AG20443 (cell line): ENCODE results near the gene ATF6.
"Not testable (repeated sequence)": the region's sequence is repeated elsewhere in the genome, so short reads cannot be mapped to it uniquely, and the experiment has no call there.

Experiments used
- DNase-seq: peaks from one replicate; pipeline ENCODE4 v3.0.0; 2012; ENCODE audit warnings: low spot score, mixed read lengths

The ATF6 gene

DNA sequence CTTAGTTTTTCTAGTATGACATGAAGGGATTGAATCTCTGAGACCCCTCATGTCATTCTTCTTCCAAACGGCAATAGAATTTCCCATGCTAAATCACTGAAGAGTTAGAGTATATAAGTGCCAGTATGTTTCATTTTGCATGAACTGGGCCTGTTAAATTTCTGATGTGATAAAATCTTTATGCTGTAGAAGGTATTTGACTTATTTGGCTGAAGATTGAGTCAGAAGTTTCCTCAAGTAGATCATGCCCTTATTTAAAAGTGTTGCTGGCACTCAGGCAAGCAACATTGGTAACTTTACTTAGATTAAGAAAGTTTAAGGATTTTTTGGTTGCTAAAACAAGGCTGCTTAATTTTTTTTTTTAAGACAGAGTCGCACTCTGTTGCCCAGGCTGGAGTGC, 13.3 kb downstream of the ATF6 start:
- no peak for DNase-seq

DNA sequence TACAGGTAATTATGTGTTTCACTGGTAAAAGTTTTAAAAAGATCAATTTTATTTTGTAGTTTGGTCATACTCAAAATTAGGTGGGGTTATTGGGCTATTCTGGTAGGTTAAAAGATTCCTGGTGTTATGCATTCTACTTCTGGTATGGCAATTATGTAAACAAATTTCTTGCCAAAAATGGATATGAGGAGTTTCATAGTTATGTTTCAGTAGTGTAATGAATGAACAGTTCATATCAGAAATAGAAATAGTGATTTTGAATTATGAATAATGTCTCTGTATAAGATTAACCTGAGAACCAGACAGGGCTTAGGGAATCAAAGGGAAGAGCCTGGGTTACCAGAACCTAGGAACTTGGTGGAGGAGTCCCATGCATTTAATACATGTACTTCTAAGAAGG, 15.9 kb downstream of the ATF6 start:
- peak; percentile 43 for DNase-seq

DNA sequence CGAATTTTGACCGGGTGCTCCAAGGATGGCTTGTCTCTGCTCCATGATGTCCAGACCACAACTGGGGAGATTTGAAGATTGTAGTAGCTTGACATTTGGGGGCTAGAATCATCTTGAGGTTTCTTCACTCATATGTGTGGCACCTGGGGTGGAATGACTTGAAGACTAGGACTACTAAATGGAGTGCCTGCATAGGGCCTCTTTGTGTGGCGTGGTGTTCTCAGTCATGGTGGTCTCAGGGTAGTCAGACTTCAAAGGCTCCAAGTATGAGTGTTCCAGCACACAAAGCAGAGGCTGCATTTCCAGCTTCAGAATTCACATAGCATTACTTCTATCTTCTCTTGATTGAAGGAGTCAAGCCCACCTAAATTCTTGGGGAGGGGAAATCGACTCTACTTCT, 16.8 kb downstream of the ATF6 start:
- DNase-seq, result no peak

DNA sequence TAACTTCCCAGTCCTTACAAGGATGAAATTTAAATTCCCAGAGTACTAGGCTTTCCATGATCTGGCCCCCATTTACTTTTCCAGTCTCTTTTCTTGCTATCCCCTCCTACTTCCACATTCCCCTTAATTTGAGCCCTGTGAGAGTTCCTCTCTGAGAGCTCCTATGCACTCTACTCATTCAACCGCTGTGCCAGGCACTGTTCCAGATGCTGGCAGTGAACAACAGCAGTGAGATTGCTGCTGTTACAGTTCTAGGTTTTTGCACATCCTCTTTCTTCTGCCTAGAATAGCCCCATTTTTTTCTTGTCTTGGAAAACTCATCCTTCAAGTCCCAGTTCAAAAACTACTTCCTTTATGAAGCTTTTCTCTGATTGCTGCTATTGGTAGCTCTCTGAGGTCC, 18.8 kb downstream of the ATF6 start:
- DNase-seq, result no peak

DNA sequence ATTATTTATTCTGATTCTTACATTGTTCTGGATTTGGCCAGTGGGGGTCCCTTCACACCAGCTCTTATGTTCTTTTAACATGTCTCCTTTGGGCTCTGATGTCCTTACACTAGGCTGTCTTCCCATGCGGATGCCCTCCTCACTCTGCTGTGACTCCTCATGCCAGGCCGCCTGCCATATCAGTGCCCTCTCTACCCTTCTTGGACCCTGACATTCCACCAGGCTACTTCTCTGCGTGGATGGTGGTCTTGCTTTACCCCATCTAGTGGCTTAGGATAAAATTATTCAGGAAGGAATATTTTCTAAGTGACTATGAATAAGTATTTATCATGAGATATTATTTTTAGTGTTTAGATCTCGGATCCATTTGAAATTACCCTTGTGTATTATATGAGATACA, 21.2 kb downstream of the ATF6 start:
- no peak for DNase-seq

DNA sequence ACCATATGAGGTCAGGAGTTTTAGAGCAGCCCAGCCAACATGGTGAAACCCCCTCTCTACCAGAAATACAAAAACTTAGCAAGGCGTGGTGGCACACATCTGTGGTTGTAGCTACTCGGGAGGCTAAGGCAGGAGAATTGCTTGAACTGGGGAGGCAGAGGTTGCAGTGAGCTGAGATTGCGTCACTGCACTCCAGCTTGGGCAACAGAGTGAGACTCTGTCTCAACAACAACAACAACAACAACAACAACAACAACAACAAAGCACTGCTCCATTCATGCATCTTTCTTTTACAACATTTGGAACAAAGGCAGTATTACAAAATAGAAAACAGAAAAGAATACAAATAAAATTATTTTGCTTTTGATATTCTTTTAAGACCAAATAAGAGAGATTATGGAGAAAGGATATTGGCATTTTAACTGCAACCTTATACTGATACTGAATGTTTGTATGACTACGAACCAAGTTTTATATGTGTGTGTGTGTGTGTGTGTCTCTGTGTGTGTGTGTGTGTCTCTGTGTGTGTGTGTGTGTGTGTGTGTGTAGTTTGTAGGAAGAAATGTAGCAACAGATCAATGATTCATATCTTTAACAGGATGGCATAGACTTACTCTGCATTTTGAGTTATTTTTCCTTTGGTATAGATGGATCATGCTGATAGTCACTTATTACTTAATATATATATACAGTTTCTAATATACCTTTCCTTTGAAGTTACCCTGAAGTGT, 24.6 kb downstream of the ATF6 start:
- no peak for DNase-seq

DNA sequence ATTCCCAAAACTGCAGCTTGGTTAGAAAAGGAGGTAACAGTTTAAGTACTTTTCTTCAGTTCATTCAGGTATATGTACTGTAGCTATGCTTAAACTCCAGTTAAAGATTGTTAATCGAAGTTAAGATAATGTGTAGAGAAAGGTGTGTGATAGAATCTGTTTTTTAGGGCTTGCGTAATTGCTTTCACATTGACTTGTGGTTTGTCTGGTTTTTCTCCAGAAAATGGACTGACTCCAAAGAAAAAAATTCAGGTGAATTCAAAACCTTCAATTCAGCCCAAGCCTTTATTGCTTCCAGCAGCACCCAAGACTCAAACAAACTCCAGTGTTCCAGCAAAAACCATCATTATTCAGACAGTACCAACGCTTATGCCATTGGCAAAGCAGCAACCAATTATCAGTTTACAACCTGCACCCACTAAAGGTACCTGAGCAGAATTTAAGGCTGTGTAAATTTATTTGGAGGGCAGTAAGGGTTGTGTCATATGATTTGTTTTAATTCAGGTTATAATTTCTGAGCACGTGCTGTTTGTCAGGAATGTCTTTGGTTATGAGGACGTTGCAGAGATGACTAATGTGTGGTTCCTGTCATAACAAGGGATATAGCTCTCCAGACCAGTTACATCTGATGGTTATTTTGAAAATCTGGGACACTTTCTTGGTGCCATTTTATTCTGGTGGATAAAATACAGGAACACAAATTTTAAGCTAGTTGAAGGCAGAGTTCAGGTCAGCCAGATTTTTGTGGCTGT, 26.0 kb downstream of the ATF6 start:
- peak; percentile 23 for DNase-seq

DNA sequence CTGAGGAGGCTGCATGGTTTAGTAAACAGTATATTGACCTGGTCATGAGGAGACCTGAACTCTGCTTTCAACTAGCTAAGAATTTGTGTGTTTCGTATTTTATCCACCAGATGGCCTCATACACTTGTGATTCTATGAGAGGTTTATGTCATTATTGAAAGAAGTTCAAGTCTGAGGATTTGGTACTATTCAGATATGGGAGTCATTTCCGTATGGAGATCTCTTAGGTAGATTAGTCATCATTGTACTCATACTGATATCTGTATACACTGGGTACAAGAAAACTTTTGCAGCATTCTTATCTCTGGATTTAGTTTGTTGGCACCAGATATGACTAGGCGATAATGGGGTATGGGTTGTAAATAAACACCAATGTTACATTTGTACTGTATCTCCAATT, 26.6 kb downstream of the ATF6 start:
- DNase-seq, result peak; percentile 56

DNA sequence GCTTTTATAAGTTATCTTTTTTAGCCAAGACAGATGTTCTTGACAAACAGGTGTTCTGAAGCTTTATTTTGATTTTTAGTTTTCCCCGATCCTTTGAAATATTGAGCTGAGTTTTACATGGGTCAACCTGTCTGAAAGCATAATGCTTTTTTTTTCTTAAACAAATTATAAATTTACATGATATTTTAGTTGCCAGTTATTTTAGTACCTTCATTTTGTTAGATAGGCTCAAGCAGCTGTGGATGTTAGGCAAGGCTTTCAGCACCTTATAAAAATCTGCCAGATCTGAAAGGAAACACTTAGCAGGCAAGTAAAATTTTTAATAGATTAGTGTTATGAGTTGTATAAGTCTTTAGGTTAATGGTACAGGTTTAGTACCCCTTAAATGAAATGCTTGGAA, 33.7 kb downstream of the ATF6 start:
- no peak for DNase-seq

DNA sequence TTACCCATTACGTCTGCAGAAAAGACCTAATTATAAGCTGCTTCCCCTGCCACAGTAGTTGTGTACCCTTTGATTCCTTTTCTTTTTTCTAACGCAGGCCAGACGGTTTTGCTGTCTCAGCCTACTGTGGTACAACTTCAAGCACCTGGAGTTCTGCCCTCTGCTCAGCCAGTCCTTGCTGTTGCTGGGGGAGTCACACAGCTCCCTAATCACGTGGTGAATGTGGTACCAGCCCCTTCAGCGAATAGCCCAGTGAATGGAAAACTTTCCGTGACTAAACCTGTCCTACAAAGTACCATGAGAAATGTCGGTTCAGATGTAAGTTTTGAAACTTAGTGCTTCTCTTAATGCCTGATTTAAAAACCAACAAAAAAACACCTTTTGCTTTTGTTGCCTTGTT, 35.8 kb downstream of the ATF6 start:
- no peak for DNase-seq

DNA sequence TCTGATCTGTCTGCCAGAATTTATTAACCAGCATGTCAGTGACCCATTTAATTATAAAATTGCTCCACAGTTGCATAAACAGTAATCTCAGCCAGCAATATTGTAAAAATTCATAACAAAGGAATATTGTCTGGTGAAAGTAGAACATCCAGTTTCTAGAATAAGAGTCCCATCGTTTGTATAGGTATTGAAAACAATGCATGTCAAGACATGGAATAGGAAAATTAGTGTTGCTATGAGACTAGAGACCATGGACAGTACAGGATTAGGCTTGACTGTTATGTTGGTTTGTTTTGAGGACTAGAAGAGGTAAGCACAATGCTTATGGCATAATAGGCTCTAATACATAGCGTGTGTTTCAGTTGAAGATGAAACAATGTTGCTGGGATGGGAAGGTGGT, 37.1 kb downstream of the ATF6 start:
- no peak for DNase-seq

DNA sequence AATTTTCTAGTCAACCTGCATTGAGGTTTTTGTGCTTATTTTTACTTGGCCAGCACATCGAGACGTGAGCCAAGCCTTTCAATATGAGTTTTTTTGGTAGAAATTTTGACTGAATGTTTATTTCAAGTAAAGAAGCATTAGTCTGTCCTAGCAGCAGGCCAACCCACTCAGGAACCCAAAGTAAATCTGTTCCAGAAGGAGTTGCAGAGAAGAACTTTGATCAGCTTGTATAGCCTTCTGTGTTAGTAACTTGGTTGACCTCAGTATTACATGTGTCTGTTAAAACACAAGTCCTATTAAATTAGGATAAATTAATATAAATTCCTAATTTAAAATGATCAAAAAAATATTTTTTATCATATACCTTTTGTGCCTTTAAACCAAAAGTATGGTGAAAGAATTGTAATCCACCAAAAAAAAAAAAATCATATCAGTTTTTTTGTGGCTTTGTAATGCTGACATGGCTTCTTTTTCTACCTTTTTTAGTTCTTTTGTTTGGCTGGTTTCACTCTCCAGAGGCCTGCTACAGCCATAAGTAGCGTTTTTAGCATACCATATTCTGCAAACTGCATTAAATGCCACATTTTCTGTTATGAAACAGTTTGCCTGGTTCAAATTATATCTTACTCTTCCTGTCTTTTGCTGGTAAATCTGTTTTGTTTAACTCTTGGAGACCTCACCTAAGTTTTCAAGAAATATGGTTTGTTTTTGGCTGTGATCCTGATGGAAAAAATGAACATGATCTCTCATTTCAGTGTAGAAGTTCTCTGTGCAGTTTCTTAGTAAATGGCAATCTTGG, 39.5 kb downstream of the ATF6 start:
- DNase-seq, result no peak

DNA sequence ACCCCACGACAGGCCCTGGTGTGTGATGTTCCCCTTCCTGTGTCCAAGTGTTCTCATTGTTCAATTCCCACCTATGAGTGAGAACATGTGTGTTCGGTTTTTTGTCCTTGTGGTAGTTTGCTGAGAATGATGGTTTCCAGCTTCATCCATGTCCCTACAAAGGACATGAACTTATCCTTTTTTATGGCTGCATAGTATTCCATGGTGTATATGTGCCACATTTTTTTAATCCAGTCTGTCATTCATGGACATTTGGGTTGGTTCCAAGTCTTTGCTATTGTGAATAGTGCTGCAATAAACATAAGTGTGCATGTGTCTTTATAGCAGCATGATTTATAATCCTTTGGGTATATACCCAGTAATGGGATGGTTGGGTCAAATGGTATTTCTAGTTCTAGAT, 43.1 kb downstream of the ATF6 start:
- not testable (repeated sequence) for DNase-seq

DNA sequence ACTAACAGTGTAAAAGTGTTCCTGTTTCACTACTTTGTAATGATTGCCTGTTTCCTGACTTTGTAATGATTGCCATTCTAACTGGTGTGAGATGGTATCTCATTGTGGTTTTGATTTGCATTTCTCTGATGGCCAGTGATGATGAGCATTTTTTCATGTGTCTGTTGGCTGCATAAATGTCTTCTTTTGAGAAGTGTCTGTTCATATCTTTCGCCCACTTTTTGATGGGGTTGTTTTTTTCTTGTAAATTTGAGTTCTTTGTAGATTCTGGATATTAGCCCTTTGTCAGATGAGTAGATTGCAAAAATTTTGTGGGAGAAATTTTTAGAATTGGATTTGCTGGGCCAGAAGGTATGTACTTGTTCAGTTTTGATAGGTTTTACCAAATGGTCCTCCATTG, 43.5 kb downstream of the ATF6 start:
- DNase-seq, result not testable (repeated sequence)

DNA sequence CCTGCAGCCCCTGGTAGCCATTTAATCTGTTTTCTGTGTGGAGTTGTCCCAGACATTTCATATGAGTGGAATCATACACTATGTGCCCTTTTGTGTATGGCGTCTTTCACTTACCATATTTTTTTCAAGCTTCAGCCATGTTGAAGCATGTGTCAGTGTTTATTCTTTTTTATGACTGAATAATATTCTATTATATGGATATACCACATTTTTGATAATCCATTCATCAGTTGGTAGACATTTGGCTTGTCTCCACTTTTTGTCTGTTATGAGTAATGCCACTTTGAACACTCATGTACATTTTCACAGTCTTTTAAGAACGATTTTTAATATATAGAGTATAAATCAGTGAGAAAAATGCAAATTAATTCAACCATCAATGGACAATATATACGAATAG, 44.7 kb downstream of the ATF6 start:
- DNase-seq, result no peak

DNA sequence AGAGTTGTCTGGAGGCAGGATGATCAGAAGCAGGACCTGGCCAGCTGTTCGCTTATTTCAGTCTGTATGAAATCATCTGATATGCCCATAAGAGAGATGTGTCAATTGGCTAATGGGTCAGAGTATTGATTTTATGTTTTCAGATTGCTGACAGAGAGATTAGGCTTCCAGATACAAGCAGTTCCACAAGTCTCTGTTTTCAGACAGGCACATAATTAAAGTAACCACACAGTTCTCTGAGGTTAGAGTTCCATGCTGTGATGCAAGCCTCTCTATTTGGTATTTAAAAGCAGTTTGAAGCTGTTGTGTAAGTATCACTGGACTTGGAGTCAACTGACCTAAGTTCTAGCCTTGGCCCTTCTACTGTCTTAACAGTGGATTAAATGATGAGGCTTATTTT, 50.1 kb downstream of the ATF6 start:
- DNase-seq, result peak; percentile 38

DNA sequence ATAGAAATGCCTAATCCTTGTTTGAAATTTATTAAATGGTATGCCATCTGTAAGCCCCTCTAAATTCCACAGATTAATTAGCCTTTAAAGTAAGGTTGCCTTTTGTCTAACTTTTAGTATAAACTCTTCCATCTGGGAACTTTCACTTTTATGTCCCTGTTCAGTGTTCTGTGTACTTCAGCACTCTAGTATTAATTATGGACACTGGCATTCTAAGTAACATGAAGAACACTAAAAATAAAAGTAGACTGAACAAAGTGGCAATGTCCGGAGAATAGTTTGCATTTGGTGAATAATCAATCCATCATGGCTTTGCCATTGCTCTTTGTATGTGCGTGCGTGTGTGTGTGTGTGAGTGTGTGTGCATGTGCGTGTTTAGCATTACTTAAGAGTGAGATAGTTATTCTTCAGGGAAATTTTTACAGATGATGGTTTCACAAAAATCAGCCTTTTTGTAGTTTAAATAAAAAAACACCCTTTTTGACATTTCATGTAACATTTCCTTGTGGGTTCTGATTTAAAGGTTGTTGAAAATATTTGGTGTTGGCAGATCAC, 51.1 kb downstream of the ATF6 start:
- no peak for DNase-seq

DNA sequence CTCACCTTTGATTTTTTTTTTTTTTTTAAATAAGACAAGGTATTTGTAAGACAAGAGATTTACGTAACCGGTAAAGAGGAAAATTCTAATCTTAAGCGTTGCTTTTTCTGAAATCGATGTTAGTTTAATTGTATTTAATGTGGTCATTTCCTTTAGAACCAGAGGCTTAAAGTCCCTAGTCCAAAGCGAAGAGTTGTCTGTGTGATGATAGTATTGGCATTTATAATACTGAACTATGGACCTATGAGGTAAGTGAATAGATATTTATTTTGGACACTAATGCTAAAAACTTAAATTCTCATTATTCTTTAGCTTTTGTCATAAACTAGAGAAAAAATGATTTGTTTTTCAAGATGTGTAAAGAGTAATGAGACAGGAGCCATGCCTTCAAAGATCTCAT, 54.8 kb downstream of the ATF6 start:
- no peak for DNase-seq

DNA sequence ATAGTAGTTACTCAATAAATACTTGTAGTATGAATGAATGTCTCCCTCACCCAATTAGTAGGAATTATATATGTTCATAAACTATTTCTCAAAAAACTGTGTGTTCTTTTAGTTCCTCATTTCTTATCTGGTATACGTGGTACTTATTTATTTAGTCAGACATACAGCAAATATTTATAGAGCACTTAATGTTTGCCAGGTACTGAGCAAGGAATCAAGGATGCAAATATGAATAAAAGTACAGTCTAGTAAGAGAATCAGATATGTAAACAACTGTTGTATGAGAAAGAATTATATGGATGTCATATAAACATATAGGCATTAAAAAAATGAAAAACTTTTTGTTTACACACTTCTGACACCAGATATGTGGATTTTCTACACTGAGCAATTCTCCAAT, 58.5 kb downstream of the ATF6 start:
- DNase-seq, result no peak

DNA sequence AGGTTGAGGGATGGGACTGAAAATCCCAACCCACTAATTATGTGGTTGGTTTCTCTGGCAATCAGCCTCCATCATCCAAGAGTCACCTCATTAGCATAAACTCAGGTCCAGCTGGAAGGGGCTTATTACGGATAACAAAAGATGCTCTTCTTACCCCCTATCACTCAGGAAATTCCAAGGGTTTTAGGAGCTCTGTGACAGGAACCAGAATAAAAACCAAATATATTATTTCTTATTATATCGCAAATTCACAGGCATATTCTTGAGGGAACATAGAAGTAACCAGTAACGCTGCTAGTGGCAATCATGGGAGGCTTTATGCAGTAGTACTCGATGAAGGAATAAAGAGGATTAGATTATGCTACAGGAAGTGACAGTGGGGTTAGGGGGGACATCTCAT, 59.7 kb downstream of the ATF6 start:
- DNase-seq, result no peak

DNA sequence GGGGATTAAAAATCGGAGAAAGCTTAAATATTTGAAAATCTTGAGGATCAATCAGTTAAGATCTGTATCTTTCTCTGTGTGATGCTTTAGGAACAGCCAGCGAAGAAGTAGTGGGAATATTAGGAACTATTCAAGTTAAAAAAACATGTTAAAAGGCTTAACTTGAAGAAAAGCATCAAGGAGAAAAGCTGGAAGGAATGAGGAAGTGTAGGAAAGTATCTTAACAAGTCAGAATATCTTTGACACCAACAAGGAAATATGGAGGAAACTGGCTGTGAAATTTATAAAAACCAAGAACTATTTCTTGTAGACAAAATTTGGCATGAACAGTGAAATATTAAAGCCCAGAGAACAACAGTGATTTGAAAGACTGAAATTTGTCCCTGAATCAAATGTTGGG, 60.4 kb downstream of the ATF6 start:
- no peak for DNase-seq

DNA sequence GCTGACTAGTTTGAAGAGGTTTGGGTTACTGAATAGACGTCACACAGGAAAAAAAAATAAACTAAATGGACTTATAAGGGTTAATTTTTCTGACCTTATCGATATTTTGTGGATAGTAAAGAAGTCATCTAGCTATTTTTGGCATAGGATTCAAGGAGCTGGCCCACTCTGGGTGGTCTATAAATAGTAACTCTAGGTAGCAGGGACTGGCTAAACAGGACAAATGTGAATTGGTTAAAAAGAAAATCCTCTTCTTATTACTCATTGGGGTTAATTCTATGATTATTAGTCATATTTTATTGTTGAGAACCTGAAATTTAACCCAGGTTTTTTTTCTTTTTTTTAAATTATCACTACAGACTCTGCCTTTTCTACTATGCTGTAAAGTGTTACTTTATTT, 61.7 kb downstream of the ATF6 start:
- no peak for DNase-seq
